A549 (cell line): Measurements from ENCODE around the gene FCHO2. TPM values are rescaled to one million over a fixed set of nuclear protein-coding genes. Genes with fewer than 3 reads are reported as not detected.

Experiments used
- ATAC-seq, 2 experiments: fragments of 200-7000 bp in 1 of 2; fragments of >200 bp in 1 of 2; cut with Nextera tagmentation in 1 of 2; cut with Tn5 transposase in 1 of 2; 3 replicates each; pipeline versions ENCODE4 v1.8.0 to v1.9.1; 2018 to 2020; ENCODE audit warnings: mild to moderate bottlenecking in 1 of 2, moderate library complexity in 1 of 2
- CTCF ChIA-PET: fragments of 300-600 bp; sonication (Branson Sonifier 250); formaldehyde crosslinking; extraction: SDS; loops from one replicate; lab custom pipeline; 2021; ENCODE audit warnings: antibody characterized with exemption, inconsistent platforms; lab: Yijun Ruan, JAX
- POLR2A ChIA-PET: fragments of 350-600 bp; formaldehyde crosslinking; extraction: SDS; loops from one replicate; lab custom pipeline; 2021; ENCODE audit warnings: antibody characterized with exemption, inconsistent platforms; lab: Yijun Ruan, JAX
- DNase-seq, 2 experiments: peaks; one replicate each; pipeline versions ENCODE4 v3.0.0 to v3.0.0-alpha.2; 2011 to 2016; ENCODE audit warnings: low read depth in 1 of 2, low spot score in 1 of 2
- FAIRE-seq: peaks from 2 replicates; lab custom pipeline; 2011; peaks lifted over from hg19 to GRCh38; lab: Jason Lieb, UNC
- H3K27ac ChIP-seq, 2 experiments: fragments of >200 bp; sonication (Bioruptor Twin); formaldehyde crosslinking; 3 replicates each; pipeline ENCODE4 v1.5.1; 2016 to 2017
- H3K4me1 ChIP-seq: fragments of >200 bp; sonication (Bioruptor Twin); formaldehyde crosslinking; 3 replicates; pipeline ENCODE4 v1.6.1; 2016
- H3K4me2 ChIP-seq: fragments of >200 bp; sonication (Bioruptor Twin); formaldehyde crosslinking; 3 replicates; pipeline ENCODE4 v1.6.1; 2016
- H3K4me3 ChIP-seq: fragments of >200 bp; sonication (Bioruptor Twin); formaldehyde crosslinking; 3 replicates; pipeline ENCODE4 v1.5.1; 2016
- H3K9me3 ChIP-seq: fragments of >200 bp; sonication (Bioruptor Twin); formaldehyde crosslinking; 3 replicates; pipeline ENCODE4 v1.6.1; 2016
- CBX2 ChIP-seq: fragments of 200-600 bp; sonication (generic); IDR thresholded peaks from 2 replicates; pipeline ENCODE4 v1.6.1; 2016; ENCODE audit warnings: low read depth, mild to moderate bottlenecking, borderline replicate concordance
- CBX8 ChIP-seq: fragments of 200-600 bp; sonication (generic); IDR thresholded peaks from 2 replicates; pipeline ENCODE4 v1.6.1; 2016
- CHD4 ChIP-seq: fragments of 200-600 bp; sonication (generic); IDR thresholded peaks from 2 replicates; pipeline ENCODE4 v1.6.1; 2016; ENCODE audit warnings: antibody characterized with exemption, mild to moderate bottlenecking, borderline replicate concordance
- E2F6 ChIP-seq: IDR thresholded peaks from 2 replicates; pipeline ENCODE4 v1.6.1; 2012; ENCODE audit warnings: low read depth, borderline replicate concordance
- EP300 ChIP-seq, 2 experiments: fragments of >200 bp; sonication (Bioruptor Twin); formaldehyde crosslinking; IDR thresholded peaks; 2 replicates in 1 of 2; 3 replicates in 1 of 2; pipeline ENCODE4 v1.6.1; 2016 to 2017
- ESRRA ChIP-seq: fragments of 150-350 bp; IDR thresholded peaks from 2 replicates; pipeline ENCODE4 v1.6.1; 2014; ENCODE audit warnings: mild to moderate bottlenecking, low read length, borderline replicate concordance
- FOSB ChIP-seq: fragments of 250-450 bp; sonication (Bioruptor Pico); IDR thresholded peaks from 2 replicates; pipeline ENCODE4 v1.5.0; 2020; ENCODE audit warnings: mild to moderate bottlenecking, moderate library complexity
- FOSL2 ChIP-seq, 2 experiments: fragments of 450-650 bp in 1 of 2; fragments of >200 bp in 1 of 2; sonication (Bioruptor Twin) in 1 of 2; formaldehyde crosslinking; IDR thresholded peaks; 2 replicates each; pipeline versions ENCODE4 v1.5.0 to v1.6.1; 2016 to 2020; ENCODE audit warnings: mild to moderate bottlenecking in 1 of 2, moderate library complexity in 1 of 2
- HEYL ChIP-seq: fragments of 250-450 bp; sonication (Bioruptor Pico); IDR thresholded peaks from 2 replicates; pipeline ENCODE4 v1.8.0; 2021; ENCODE audit warnings: mild to moderate bottlenecking, moderate library complexity
- HOXA7 ChIP-seq: fragments of 250-450 bp; sonication (Bioruptor Pico); IDR thresholded peaks from 2 replicates; pipeline ENCODE4 v1.5.0; 2020; ENCODE audit warnings: mild to moderate bottlenecking, moderate library complexity
- HOXB13 ChIP-seq: fragments of 250-450 bp; sonication (Bioruptor Pico); IDR thresholded peaks from 2 replicates; pipeline ENCODE4 v1.5.0; 2020; ENCODE audit warnings: low read depth, mild to moderate bottlenecking, moderate library complexity
- HOXB5 ChIP-seq: fragments of 250-450 bp; sonication (Bioruptor Pico); IDR thresholded peaks from 2 replicates; pipeline ENCODE4 v1.5.0; 2020; ENCODE audit warnings: mild to moderate bottlenecking, moderate library complexity
- KDM1A ChIP-seq: fragments of 200-600 bp; sonication (generic); IDR thresholded peaks from 2 replicates; pipeline ENCODE4 v1.6.1; 2016; ENCODE audit warnings: low read depth, mild to moderate bottlenecking
- MAFK ChIP-seq: fragments of 450-650 bp; IDR thresholded peaks from 2 replicates; pipeline ENCODE4 v1.6.1; 2014; ENCODE audit not compliant: partially characterized antibody
- POLR2AphosphoS2 ChIP-seq: conservative IDR thresholded peaks from 2 replicates; pipeline ENCODE4 v1.6.1; 2012; ENCODE audit warnings: low read length, improper control_type of control experiment, inconsistent platforms
- TFCP2L1 ChIP-seq: fragments of 250-450 bp; sonication (Bioruptor Pico); IDR thresholded peaks from 2 replicates; pipeline ENCODE4 v1.5.0; 2021; ENCODE audit warnings: mild to moderate bottlenecking
- ZC3H11A ChIP-seq: fragments of 450-650 bp; IDR thresholded peaks from 2 replicates; pipeline ENCODE4 v1.6.1; 2014; ENCODE audit warnings: antibody characterized with exemption, mild to moderate bottlenecking
- ZFP36 ChIP-seq: fragments of 450-650 bp; IDR thresholded peaks from 2 replicates; pipeline ENCODE4 v1.6.1; 2014; ENCODE audit warnings: borderline replicate concordance; ENCODE audit not compliant: partially characterized antibody
- WGBS: methylation state at CpG from one replicate; pipeline ENCODE4 v1.1.6; 2017; ENCODE audit errors: missing lambda C conversion rate; 5-methylcytosine and 5-hydroxymethylcytosine counted together
- polyA plus RNA-seq, 4 experiments: library from polyadenylated mRNA; depleted of rRNA in 3 of 4; stranded (reverse); fragments of >200 nt; fragmentation: RNase III in 1 of 4; extraction: RNeasy Plus Mini Kit Qiagen cat#74134 plus additional on column Dnase treatment in 1 of 4; gene quantifications; 2 replicates in 3 of 4; 3 replicates in 1 of 4; pipeline ENCODE4 v1.2.3, GENCODE V29; 2011 to 2017
- TF ChIP-seq, protein P1 (sequence below): fragments of >200 bp; sonication (Bioruptor Twin); formaldehyde crosslinking; IDR thresholded peaks from 3 replicates; pipeline ENCODE4 v1.5.1; 2016

The FCHO2 gene
- polyA plus RNA-seq, 2 of the 4 experiments (the other 2 are of a cell fraction), result 9.1 to 14.9 TPM

GRCh38 chr5:72991394-72991793, 35.6 kb downstream of the FCHO2 start:
- ATAC-seq (no peak), DNase-seq (no peak), FAIRE-seq (no peak)
- Histone ChIP-seq H3K9me3 (no peaks in the 10 kb centered on the region), H3K4me1 (no peaks in the 10 kb centered on the region), H3K4me3 (no peak overlapping the region), H3K27ac (no peak overlapping the region), H3K4me2 (no peak overlapping the region)
- CTCF ChIA-PET, result interaction anchor here (0.5 kb wide), 1 partner anchor 9 kb away, joined by 3 read pairs; no protein-coding TSS in a partner anchor
- POLR2A ChIA-PET, result interaction anchor here (1.1 kb wide), 1 partner anchor 36 kb away, joined by 3 read pairs; no protein-coding TSS in a partner anchor
- TF ChIP-seq FOSL2 (IDR thresholded peaks at IDR 0.05) (no peak), FOSL2 (CRISPR knock-in tag; IDR thresholded peaks at IDR 0.05) (no peak), EP300 (IDR thresholded peaks at IDR 0.05) (no peak)

DNA sequence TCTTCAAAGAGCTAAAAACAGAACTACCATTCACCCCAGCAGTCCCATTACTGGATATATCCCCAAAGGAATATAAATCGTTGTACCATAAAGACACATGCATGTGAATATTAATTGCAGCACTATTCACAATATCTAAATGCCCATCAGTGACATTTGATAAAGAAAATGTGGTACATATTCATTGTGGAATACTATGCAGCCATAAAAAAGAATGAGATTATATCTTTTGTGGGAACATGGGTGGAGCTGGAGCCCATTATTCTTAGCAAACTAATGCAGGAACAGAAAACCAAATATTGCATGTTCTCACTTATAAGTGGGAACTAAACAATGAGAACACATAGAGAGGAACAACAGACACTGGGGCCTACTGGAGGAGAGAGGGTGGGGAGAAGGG, 38.7 kb downstream of the FCHO2 start:
- ATAC-seq (no peak), DNase-seq (no peak), FAIRE-seq (no peak)
- TF ChIP-seq, protein P1, sequence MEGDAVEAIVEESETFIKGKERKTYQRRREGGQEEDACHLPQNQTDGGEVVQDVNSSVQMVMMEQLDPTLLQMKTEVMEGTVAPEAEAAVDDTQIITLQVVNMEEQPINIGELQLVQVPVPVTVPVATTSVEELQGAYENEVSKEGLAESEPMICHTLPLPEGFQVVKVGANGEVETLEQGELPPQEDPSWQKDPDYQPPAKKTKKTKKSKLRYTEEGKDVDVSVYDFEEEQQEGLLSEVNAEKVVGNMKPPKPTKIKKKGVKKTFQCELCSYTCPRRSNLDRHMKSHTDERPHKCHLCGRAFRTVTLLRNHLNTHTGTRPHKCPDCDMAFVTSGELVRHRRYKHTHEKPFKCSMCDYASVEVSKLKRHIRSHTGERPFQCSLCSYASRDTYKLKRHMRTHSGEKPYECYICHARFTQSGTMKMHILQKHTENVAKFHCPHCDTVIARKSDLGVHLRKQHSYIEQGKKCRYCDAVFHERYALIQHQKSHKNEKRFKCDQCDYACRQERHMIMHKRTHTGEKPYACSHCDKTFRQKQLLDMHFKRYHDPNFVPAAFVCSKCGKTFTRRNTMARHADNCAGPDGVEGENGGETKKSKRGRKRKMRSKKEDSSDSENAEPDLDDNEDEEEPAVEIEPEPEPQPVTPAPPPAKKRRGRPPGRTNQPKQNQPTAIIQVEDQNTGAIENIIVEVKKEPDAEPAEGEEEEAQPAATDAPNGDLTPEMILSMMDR, result no peak
- TF ChIP-seq KDM1A (peak; percentile 44; the same call in 1 of the 2 replicates), ZFP36 (no peak), TFCP2L1 (CRISPR knock-in tag) (no peak)
- H3K27ac ChIP-seq, result no peak overlapping the region
- H3K4me3 ChIP-seq, result no peak overlapping the region
- no peak overlapping the region for H3K4me2 ChIP-seq
- ChIA-PET CTCF (interaction anchor here (1.2 kb wide), 1 partner anchor 10 kb away, joined by 4 read pairs; no protein-coding TSS in a partner anchor), POLR2A (no interaction called here)
- no peaks in the 10 kb centered on the region for H3K4me1 ChIP-seq
- WGBS, result 54% methylated on average over 1 of the region's 1 CpG
- no peaks in the 10 kb centered on the region for H3K9me3 ChIP-seq

GRCh38 chr5:72996632-72997031, 40.8 kb downstream of the FCHO2 start:
- Histone ChIP-seq H3K4me2 (no peak overlapping the region), H3K27ac (no peak overlapping the region)
- 93% methylated on average over 28 of the region's 28 CpGs for WGBS
- TF ChIP-seq POLR2AphosphoS2 (no peak), ZC3H11A (no peak), HEYL (CRISPR knock-in tag) (no peak), EP300 (IDR thresholded peaks at IDR 0.05) (no peak), MAFK (no peak), CBX8 (no peak), CHD4 (no peak), HOXA7 (CRISPR knock-in tag) (no peak), E2F6 (no peak), HOXB5 (CRISPR knock-in tag) (no peak), ESRRA (no peak), HOXB13 (CRISPR knock-in tag) (no peak), TFCP2L1 (CRISPR knock-in tag) (no peak), ZFP36 (no peak), FOSB (no peak), CBX2 (no peak)
- TF ChIP-seq, all 56 proteins: peak for 0
- Histone ChIP-seq H3K9me3 (no peaks in the 10 kb centered on the region), H3K4me1 (no peaks in the 10 kb centered on the region), H3K4me3 (no peak overlapping the region)
- POLR2A ChIA-PET, result no interaction called here
- no peak for DNase-seq
- no peak for FAIRE-seq
- ATAC-seq, result no peak
- CTCF ChIA-PET, result interaction anchor here (0.7 to 1.1 kb wide), 3 partner anchors 9 to 175 kb away, joined by 3 to 4 read pairs (median 3); no protein-coding TSS in a partner anchor
